HL-60/S4 (cell line): ENCODE results near the gene ERH.
"Not testable (repeated sequence)": the region's sequence is repeated elsewhere in the genome, so short reads cannot be mapped to it uniquely, and the experiment has no call there.

Source experiments
- in situ Hi-C: fragments of 300-500 bp; cut with MboI; formaldehyde crosslinking; loops from 2 replicates; pipeline ENCODE4 v1.14.3; 2022; ENCODE audit warnings: low sequenced_read_pairs

The ERH gene

DNA sequence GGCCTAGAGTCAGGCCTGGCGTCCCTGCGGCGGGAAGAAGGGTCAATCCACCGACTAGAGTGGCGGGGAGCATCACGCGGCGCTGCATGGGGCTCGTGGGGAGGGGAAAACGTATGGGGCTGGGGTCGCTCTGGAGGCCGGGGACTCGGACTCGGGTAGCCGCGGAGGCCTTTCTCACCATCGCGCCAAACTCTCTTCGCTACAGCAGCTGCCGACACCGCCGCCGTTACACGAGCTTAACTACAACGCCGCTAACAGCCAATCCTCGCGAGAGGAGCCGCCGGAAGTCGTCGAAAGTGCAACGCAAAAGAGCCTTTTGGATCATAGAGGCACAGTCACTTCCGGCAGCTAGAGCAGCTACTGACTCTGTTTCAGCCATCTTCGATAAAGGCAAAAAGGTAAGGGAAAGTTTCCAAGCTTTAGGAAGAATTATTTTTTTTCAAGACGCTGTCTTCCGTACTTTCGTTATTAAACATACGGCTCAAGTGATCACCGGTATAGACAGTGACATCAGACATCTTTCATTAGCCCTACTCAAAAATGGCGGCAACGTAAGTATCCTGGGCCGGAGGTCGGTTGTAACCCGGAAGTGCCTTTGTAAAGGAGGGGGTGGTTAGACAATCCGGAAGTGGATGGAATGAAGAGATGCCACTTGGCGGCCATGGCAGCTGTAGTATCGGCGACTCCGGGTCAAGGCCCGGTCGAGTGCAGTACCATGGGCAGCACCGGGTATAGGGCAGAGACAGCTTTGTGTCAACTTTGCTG, at the start of gene ERH, which contains the start of gene SLC39A9:
ERH (minus strand) TSS at position 247 of the 765 bp plus-strand sequence; CDS start at position 181, 66 bp downstream.
SLC39A9 (plus strand) TSS at position 640 of the 765 bp plus-strand sequence. CDS start 678 bp downstream, outside the sequence.
- in situ Hi-C loops = no loop called here

DNA sequence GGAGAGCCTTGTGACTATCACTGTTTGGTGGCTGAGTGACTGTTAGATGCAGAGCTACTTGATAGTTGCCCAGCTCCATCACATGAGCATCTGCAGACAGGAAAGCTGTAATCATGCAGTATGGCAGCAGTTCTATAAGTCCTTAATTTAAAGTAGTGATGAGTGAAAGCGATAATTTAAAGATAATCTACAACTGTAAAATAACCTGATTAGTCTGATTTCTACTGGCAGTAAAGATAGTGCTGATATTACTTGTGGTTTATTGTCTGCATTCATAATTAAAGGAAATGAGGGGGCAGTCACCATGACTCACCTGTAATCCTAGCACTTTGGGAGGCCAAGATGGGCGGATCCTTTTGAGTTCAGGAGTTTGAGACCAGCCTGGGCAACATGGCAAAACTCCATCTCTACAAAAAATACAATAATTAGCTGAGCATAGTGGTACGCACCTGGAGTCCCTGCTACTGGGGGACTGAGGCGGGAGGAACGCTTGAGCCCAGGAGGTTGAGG, 45.3 kb upstream of the ERH start:
- in situ Hi-C loops = no loop called here

DNA sequence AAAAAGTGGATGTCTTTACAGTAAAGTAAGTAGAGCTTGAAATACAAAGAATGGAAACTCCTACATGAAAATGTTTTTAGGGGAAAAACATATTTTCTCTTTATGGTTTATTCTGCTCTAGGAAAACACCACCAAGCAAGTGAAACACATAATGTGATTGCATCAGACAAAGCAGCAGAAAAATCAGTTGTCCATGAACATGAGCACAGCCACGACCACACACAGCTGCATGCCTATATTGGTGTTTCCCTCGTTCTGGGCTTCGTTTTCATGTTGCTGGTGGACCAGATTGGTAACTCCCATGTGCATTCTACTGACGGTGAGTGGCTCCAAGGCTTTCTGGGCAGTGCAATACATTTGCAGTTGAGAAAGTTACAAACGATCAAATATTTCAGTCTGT, 43.8 kb upstream of the ERH start:
- in situ Hi-C loops = no loop called here

DNA sequence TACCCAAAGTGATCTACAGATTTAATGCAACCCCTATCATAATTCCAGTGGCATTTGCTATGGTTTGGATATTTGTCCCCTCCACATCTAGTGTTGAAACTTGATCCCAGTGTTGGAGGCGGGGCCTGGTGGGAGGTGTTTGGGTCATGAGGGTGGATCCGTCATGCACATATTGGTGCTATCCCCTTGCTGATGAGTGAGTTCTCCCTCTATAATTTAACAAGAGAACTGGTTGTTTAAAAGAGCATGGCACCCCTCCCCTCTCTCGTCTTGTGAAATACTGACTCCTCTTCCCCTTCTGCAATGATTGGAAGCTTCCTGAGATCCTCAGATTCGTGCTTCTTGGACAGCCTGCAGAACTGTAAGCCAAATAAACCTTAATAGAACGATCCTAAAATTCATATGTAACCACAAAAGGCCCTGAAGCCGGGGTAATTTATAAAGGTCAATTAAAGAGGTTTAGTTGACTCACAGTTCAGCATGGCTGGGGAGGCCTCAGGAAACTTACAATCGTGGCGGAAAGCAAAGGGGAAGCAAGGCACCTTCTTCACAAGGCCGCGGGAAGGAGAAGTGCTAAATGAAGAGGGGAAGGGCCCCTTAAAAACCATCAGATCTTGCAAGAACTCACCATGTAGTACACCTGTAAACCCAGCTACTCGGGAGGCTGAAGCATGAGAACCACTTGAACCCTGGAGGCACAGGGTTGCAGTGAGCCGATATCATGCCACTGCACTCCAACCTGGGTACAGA, 41.6 kb upstream of the ERH start:
- in situ Hi-C loops = no loop called here

DNA sequence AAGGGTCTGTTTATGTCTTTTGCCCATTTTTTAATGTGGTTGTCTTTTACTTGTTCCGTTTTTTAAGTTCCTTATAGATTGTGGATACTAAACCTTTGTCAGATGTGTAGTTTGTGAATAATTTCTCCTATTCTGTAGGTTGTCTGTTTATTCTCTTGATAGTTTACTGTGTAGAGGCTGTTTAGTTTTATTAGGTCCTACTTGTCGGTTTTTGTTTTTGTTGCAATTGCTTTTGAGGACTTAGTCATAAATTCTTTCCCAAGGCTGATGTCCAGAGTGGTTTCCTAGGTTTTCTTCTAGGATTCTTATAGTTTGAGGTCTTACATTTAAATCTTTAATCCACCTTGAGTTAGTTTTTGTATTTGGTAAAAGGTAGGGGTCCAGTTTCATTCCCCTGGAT, 34.3 kb upstream of the ERH start:
- in situ Hi-C loops = no loop called here

DNA sequence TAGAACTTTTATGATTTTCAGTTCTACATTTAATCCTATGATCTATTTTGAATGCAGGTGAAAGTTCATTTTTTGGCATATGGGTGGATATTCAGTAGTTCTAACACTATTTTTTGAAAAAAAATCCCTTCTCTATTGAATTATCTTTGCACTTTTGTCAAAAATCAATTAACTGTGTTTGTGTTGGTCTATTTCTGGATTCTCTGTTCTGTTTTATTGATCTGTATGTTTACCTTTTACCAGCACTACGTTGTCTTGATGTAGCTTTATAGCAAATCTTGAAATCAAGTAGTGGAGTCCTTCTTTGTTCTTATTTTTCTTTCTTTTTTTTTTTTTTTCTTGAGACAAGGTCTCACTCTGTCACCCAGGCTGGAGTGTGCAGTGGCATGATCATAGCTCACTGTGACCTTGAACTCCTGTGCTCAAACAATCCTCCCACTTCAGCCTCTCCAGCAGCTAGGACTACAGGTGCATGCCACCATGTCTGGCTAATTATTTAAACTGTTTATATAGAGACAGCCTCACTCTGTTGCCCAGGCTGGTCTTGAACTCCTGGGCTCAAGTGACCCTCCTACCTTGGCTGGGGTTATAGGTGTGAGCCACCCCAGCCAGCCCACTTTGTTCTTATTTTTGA, 32.3 kb upstream of the ERH start:
- in situ Hi-C loops = no loop called here

DNA sequence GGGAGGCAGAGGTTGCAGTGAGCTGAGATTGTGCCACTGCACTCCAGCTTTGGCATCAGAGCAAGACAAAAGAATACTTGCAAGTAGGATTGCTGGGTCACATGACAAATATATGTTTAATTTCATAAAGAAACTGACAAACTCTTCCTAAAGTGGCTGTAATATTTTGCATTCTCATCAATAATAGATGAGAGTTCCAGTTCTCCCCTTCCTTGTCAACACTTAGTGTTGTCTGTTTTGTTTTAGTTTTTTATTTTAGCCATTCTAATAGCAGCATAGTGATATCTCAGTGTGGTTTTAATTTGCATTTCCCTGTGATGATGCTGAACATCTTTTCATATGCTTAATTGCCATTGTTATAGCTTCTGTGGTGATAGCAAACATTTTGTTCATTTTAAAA, 31.5 kb upstream of the ERH start:
- in situ Hi-C loops = no loop called here

DNA sequence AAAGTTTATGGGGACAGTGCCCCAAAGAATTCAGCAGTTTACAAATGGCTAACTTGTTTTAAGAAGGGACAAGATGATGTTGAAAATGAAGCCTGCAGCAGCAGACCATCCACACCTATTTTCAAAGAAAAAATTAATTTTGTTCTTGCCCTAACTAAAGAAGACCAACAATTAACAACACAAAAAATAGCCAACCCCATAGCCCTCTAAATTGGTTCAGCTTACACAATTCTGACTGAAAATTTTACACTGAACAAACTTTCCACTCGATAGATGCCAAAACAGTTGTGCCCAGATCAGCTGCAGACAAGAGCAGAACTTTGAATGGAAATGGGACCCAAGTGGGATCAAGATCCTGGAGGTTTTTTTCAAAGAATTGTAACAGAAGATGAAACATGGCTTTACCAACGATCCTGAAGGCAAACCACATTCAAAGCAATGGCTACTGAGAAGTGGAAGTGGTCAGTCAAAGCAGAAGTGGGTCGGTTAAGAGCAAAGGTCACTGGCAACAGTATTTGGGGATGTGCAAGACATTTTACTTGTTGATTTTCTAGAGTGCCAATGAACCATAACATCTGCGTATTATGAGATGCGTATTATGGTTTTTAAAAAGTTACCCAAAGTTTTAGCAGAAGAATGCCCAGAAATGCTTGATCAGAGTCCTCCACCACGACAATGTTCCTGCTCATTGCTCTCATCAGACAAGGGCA, 30.3 kb upstream of the ERH start:
- in situ Hi-C loops = no loop called here

DNA sequence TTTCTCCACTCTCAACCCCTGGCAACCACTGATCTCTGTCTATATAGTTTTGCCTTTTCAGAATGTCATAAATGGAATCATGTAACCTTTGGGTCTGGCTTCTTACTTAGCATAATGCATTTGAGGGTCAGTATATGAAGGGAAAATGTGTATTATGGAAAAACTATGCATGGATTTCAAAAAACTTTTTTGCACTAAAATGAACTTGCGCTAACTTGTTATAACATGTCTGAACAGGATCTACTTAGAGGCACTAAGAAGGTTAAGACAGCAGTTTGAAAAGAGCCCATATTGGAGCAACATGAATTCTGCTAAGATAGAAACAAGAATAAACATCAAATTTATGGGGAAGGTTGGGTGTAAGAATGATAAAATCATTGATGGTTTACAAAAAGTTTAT, 29.5 kb upstream of the ERH start:
- in situ Hi-C loops = no loop called here

- in situ Hi-C loops = no loop called here
Observed at GRCh38 chr14:69424149-69424923, 26.2 kb upstream of the ERH start.

DNA sequence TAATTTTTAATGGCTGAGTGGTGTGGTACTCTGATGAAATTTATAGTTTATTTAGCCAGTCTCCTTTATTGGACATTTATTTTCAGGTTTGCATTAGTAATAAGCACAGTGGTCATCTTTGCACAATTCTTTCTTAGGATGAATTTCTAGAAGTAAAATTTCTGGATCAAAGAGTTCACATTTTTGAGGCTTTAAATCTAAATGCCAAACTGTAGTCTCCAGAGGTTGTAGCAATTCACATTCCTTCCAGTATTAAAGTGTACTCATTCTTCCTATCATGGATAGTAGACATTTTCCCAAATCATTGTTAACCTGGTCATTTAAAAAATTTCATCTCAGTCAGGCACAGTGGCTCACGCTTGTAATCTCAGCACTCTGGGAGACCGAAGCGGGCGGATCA, 25.2 kb upstream of the ERH start:
- in situ Hi-C loops = no loop called here

DNA sequence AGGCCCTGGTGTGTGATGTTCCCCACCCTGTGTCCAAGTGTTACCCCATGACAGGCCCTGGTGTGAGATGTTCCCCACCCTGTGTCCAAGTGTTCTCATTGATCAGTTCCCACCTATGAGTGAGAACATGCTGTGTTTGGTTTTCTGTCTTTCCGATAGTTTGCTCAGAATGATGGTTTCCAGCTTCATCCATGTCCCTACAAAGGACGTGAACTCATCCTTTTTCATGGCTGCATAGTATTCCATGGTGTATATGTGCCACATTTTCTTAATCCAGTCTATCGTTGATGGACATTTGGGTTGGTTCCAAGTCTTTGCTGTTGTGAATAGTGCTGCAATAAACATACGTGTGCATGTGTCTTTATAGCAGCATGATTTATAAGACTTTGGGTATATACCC, 18.0 kb upstream of the ERH start:
- in situ Hi-C loops = not testable (repeated sequence)

- in situ Hi-C loops = no loop called here
Observed at GRCh38 chr14:69413483-69413882, 15.4 kb upstream of the ERH start.

GRCh38 chr14:69408331-69408960, 10.3 kb upstream of the ERH start:
- in situ Hi-C loops = no loop called here

DNA sequence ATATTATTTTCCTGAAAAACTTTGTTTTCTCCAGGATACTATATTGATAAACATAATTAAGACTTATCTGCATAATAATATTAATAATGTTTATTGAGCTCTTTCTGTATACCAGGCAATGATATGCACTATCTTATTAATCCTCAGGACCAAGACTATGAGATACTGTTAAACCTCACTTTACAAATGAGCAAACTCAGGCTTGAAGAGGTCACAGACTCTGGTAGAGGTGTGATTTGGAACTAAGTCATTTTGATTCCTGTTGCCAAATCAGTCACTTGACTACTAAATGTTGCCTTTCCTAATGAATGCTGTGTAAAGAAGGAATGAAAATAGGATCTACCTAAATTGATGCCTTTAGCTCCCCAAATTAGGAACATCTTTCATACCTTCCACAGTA, 7.7 kb upstream of the ERH start:
- in situ Hi-C loops = no loop called here

DNA sequence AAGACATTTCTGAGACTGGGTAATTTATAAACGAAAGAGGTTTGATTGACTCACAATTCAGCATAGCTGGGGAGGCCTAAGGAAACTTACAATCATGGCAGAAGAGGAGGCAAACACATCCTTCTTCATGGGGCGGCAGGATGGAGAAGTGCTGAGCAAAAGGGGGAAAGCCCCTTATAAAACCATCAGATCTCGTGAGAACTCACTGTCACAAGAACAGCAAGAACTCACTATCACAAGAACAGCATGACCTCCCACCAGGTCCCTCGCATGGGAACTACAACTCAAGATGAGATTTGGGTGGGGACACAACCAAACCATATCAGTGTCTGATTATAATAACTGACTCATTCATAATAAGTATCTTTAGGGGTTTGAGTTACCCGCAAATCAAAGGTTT, 6.8 kb upstream of the ERH start:
- in situ Hi-C loops = no loop called here

GRCh38 chr14:69404478-69404877, 6.4 kb upstream of the ERH start:
- in situ Hi-C loops = no loop called here

DNA sequence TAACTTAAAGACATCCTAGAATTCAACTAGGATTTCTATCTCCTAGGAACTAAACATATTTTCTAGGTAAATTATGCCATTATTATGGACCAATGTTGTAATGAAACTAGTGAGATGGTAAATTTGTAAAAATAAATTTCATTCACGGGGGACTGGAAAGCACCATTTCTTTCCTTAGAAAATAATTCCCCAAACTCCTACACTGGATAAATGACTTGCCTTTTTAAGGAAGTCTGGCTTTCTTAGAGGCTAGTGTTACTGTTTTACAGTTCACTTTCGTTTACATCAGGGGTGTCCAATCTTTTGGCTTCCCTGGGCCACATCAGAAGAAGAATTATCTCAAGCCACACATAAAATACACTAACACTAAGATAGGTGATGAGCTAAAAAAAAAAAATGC, 3.7 kb upstream of the ERH start:
- in situ Hi-C loops = no loop called here

- in situ Hi-C loops = no loop called here
Observed at GRCh38 chr14:69400154-69400553, 2.1 kb upstream of the ERH start.

- in situ Hi-C loops = no loop called here
Observed at GRCh38 chr14:69399750-69400149, 1.7 kb upstream of the ERH start.
